DOHH2 (cell line): Measurements from ENCODE around the gene SAG.

Experiments used
- H3F3A ChIP-seq: fragments of 200-600 bp; sonication (generic), shearing (Covaris generic); 2 replicates; pipeline ENCODE4 v1.6.0; 2016; ENCODE audit warnings: antibody characterized with exemption, mild to moderate bottlenecking; ENCODE audit not compliant: control insufficient read depth, insufficient read depth
- H3K27ac ChIP-seq: fragments of 200-600 bp; sonication (generic); 2 replicates; pipeline ENCODE4 v1.5.1; 2014; ENCODE audit warnings: low read depth, mild to moderate bottlenecking, low read length, moderate library complexity
- H3K27me3 ChIP-seq: fragments of 200-600 bp; sonication (generic); 2 replicates; pipeline ENCODE4 v1.6.1; 2014; ENCODE audit warnings: mild to moderate bottlenecking, low read length, mixed read lengths; ENCODE audit not compliant: control insufficient read depth
- H3K36me3 ChIP-seq: fragments of 200-600 bp; sonication (generic); 2 replicates; pipeline ENCODE4 v1.6.1; 2014; ENCODE audit warnings: mild to moderate bottlenecking, low read length, moderate library complexity, mixed read lengths; ENCODE audit not compliant: control insufficient read depth
- H3K4me1 ChIP-seq: fragments of 200-600 bp; sonication (generic); 2 replicates; pipeline ENCODE4 v1.6.1; 2014; ENCODE audit warnings: mild to moderate bottlenecking, low read length, mixed read lengths; ENCODE audit not compliant: control insufficient read depth
- H3K4me2 ChIP-seq: fragments of 200-600 bp; sonication (generic); 2 replicates; pipeline ENCODE4 v1.6.0; 2014; ENCODE audit warnings: mild to moderate bottlenecking, low read length, moderate library complexity
- H3K4me3 ChIP-seq: fragments of 200-600 bp; sonication (generic); 2 replicates; pipeline ENCODE4 v1.5.1; 2014; ENCODE audit warnings: mild to moderate bottlenecking, low read length, mixed read lengths
- H3K79me2 ChIP-seq: fragments of 200-600 bp; sonication (generic); 2 replicates; pipeline ENCODE4 v1.6.1; 2014; ENCODE audit warnings: mild to moderate bottlenecking, low read length, mixed read lengths; ENCODE audit not compliant: control insufficient read depth
- H3K9me2 ChIP-seq: fragments of 200-600 bp; sonication (generic); replicated peaks from 2 replicates; pipeline ENCODE4 v1.6.1; 2014; ENCODE audit warnings: mild to moderate bottlenecking, low read length, mixed read lengths; ENCODE audit not compliant: control insufficient read depth
- H3K9me3 ChIP-seq: fragments of 200-600 bp; sonication (generic); 2 replicates; pipeline ENCODE4 v1.6.1; 2014; ENCODE audit warnings: antibody characterized with exemption, low read length, mixed read lengths; ENCODE audit not compliant: control insufficient read depth, insufficient read depth
- H4K20me1 ChIP-seq: fragments of 200-600 bp; sonication (generic); 2 replicates; pipeline ENCODE4 v1.6.0; 2014; ENCODE audit warnings: low read depth, mild to moderate bottlenecking, antibody characterized with exemption, low read length, moderate library complexity; ENCODE audit not compliant: control insufficient read depth, insufficient read depth
- EZH2phosphoT487 ChIP-seq: fragments of 200-600 bp; sonication (generic); IDR thresholded peaks from 2 replicates; pipeline ENCODE4 v1.6.1; 2017; ENCODE audit warnings: borderline replicate concordance, mild to moderate bottlenecking, antibody characterized with exemption, low read length, moderate library complexity, mixed read lengths
- TF ChIP-seq, protein P1 (sequence below): fragments of 200-600 bp; sonication (generic); IDR thresholded peaks from one replicate; pipeline ENCODE4 v1.5.1; 2014; ENCODE audit warnings: antibody characterized with exemption, mild to moderate bottlenecking, low read depth, low read length; ENCODE audit not compliant: poor library complexity, severe bottlenecking

SAG gene

DNA sequence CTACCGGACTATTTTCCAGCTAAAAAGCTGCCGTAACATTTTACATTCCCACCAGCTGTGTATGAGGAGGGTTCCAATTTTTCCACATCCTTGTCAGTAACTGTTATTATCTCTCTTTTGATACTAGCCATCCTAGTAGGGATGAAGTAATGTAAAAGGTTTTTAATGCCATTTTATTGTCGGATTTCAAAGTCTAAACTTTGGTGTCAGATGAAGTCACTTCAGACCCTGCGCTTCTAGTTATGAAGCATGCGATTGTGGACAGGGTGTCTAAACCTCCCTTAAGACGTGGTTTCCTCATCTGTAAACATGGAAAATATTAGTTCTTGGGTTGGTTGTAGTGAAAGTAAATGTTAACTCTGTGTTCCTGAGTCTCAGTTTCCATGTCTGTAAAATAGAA, 51.3 kb downstream of the SAG start:
- no peaks in the 10 kb centered on the region for H3K27me3 ChIP-seq
- H3K36me3 ChIP-seq: peaks cover 42% of the 10 kb centered on the region
- no peaks in the 10 kb centered on the region for H3K9me2 ChIP-seq
- H3K79me2 ChIP-seq: peaks cover 81% of the 10 kb centered on the region
- peak overlapping the region; percentile 75 for H3K4me2 ChIP-seq
- no peaks in the 10 kb centered on the region for H3K9me3 ChIP-seq
- H3K4me1 ChIP-seq: peaks cover 89% of the 10 kb centered on the region
- H3K27ac ChIP-seq: peak overlapping the region; percentile 56; the same call in 1 of the 2 replicates
- no peak for TF ChIP-seq EZH2phosphoT487
- TF ChIP-seq, protein P1, sequence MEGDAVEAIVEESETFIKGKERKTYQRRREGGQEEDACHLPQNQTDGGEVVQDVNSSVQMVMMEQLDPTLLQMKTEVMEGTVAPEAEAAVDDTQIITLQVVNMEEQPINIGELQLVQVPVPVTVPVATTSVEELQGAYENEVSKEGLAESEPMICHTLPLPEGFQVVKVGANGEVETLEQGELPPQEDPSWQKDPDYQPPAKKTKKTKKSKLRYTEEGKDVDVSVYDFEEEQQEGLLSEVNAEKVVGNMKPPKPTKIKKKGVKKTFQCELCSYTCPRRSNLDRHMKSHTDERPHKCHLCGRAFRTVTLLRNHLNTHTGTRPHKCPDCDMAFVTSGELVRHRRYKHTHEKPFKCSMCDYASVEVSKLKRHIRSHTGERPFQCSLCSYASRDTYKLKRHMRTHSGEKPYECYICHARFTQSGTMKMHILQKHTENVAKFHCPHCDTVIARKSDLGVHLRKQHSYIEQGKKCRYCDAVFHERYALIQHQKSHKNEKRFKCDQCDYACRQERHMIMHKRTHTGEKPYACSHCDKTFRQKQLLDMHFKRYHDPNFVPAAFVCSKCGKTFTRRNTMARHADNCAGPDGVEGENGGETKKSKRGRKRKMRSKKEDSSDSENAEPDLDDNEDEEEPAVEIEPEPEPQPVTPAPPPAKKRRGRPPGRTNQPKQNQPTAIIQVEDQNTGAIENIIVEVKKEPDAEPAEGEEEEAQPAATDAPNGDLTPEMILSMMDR: no peak
- peaks cover 12% of the 10 kb centered on the region; the same call in 1 of the 2 replicates for H4K20me1 ChIP-seq
- H3K4me3 ChIP-seq: peak overlapping the region; percentile 96
- peaks cover 20% of the 10 kb centered on the region for H3F3A ChIP-seq

- Histone ChIP-seq H3K9me3 (no peaks in the 10 kb centered on the region), H3K27ac (no peak overlapping the region), H4K20me1 (peaks cover 12% of the 10 kb centered on the region; the same call in 1 of the 2 replicates), H3K9me2 (no peaks in the 10 kb centered on the region), H3K27me3 (no peaks in the 10 kb centered on the region), H3K4me2 (peak overlapping the region; percentile 75; the same call in 1 of the 2 replicates), H3K79me2 (peaks cover 86% of the 10 kb centered on the region), H3K4me1 (peaks cover 97% of the 10 kb centered on the region), H3K36me3 (peaks cover 49% of the 10 kb centered on the region), H3K4me3 (no peak overlapping the region; the same call in 1 of the 2 replicates), H3F3A (peaks cover 26% of the 10 kb centered on the region)
- TF ChIP-seq, protein P1: no peak
- no peak for TF ChIP-seq EZH2phosphoT487
Observed at GRCh38 chr2:233359823-233360222, 52.2 kb downstream of the SAG start.

DNA sequence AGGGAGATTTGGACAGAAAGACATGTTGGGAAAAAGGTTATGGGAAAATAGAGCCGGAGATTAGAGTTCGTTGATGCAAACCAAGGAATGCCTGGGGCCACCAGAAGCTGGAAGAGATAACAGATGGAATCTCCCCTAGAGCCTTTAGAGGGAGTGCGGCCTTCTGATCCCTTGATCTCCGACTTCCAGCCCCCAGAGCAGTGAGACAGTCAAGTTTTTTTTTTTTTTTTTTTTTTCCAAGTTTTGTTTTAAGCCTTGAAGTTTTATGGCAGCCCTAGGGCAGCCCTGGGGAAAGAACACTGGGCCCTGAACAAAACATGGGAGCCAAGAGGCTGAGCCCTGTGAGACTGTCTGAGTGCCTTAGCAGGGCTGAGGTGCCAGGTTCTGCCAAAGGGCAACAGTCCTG, 53.2 kb downstream of the SAG start:
- Histone ChIP-seq H3K79me2 (peaks cover 86% of the 10 kb centered on the region), H3K9me2 (no peaks in the 10 kb centered on the region), H4K20me1 (peaks cover 6% of the 10 kb centered on the region; the same call in 1 of the 2 replicates), H3F3A (peaks cover 26% of the 10 kb centered on the region), H3K4me2 (peak overlapping the region; percentile 81; the same call in 1 of the 2 replicates), H3K4me1 (peaks cover 98% of the 10 kb centered on the region), H3K36me3 (peaks cover 49% of the 10 kb centered on the region), H3K9me3 (no peaks in the 10 kb centered on the region), H3K4me3 (no peak overlapping the region), H3K27ac (no peak overlapping the region), H3K27me3 (no peaks in the 10 kb centered on the region)
- no peak for TF ChIP-seq EZH2phosphoT487
- TF ChIP-seq, protein P1: no peak
